Stimulated activated CD4-positive, alpha-beta T cell treated with anti-CD3 and anti-CD28 coated beads, TNF-alpha, amount 100 ng/mL, for 24 hours (primary cell): ENCODE results near the gene MAP4K2.
A peak's percentile ranks its signal among the peaks of the same experiment; 100 is the strongest.

Source experiments
- DNase-seq, 3 experiments: peaks; one replicate each; pipeline ENCODE4 v3.0.0-alpha.2; 2020; ENCODE audit warnings: low read depth in 3 of 3

The MAP4K2 gene

GRCh38 chr11:64768300-64768694 lies 34.7 kb downstream of the MAP4K2 start:
- DNase-seq = no peak

- peak; percentile 65 to 76 (median 74) for DNase-seq
Observed at GRCh38 chr11:64767344-64768299, 35.4 kb downstream of the MAP4K2 start.

- no peak for DNase-seq
Observed at GRCh38 chr11:64766881-64767280, 36.1 kb downstream of the MAP4K2 start.

GRCh38 chr11:64765851-64766665 lies 37.0 kb downstream of the MAP4K2 start:
- DNase-seq = no peak

GRCh38 chr11:64765291-64765850 lies 37.6 kb downstream of the MAP4K2 start:
- no peak for DNase-seq

GRCh38 chr11:64764753-64765152 lies 38.3 kb downstream of the MAP4K2 start:
- DNase-seq = no peak

GRCh38 chr11:64764040-64764611 lies 38.9 kb downstream of the MAP4K2 start:
- no peak for DNase-seq

GRCh38 chr11:64763526-64764039 lies 39.4 kb downstream of the MAP4K2 start:
- DNase-seq = no peak

- DNase-seq = no peak
Observed at GRCh38 chr11:64762674-64763525, 40.1 kb downstream of the MAP4K2 start.

- DNase-seq = no peak
Observed at GRCh38 chr11:64762277-64762673, 40.7 kb downstream of the MAP4K2 start.

- no peak for DNase-seq
Observed at GRCh38 chr11:64760759-64761420, 42.1 kb downstream of the MAP4K2 start.

GRCh38 chr11:64759722-64760719 lies 43.0 kb downstream of the MAP4K2 start, which contains the start of gene PYGM:
PYGM (minus strand) TSS chr11:64759974; CDS start chr11:64759898, 76 bp downstream.
- no peak for DNase-seq

GRCh38 chr11:64759131-64759721 lies 43.8 kb downstream of the MAP4K2 start:
- DNase-seq = no peak

GRCh38 chr11:64758330-64759079 lies 44.5 kb downstream of the MAP4K2 start:
- DNase-seq = no peak

- no peak for DNase-seq
Observed at GRCh38 chr11:64757549-64758329, 45.3 kb downstream of the MAP4K2 start.

- no peak for DNase-seq
Observed at GRCh38 chr11:64755681-64756361, 47.2 kb downstream of the MAP4K2 start.
